Measurements from ENCODE around the gene PLA2G2D. TPM values are rescaled to one million over a fixed set of nuclear protein-coding genes. Genes with fewer than 3 reads are reported as not detected.

The PLA2G2D gene
- total RNA-seq, 1 experiment from 2014 or later, result not detected

DNA sequence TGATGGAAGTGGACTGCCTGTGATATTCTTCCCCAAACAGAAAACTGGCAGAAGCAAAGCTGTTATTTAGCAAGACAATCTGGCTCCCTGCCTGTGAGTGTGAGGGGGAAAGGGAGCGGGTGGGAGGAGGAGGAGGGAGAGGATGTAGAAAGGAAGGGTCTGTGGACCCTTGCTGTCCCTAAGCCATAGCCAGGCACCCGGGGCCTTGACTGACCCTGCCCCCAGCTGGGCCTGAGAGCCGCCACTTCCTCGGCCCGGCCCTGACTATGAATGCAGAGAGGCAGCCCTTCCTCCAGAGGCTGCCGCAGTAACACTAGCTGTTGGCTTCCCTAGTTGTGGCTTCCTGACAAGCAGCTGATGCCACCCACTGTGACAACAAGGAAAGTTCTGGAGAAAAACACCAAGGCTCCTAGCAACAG lies 33.7 kb upstream of the PLA2G2D start:
- no peaks in the 10 kb centered on the region for H3K4me1 ChIP-seq (ENCODE audit: insufficient read depth, low read length)
- H2AFZ ChIP-seq (ENCODE audit: low read length), result no peak overlapping the region
- no peak overlapping the region for H3K56ac ChIP-seq (ENCODE audit: insufficient read length, low read depth, low read length)
- WGBS (ENCODE audit: extremely low coverage, insufficient read length, low lambda C conversion rate), result no CpG with 5 or more reads among the region's 6 CpGs
- H3K14ac ChIP-seq (ENCODE audit: insufficient read depth, low read length), result no peak overlapping the region
- H2BK5ac ChIP-seq (ENCODE audit: insufficient read length, low read length), result no peak overlapping the region
- H4K8ac ChIP-seq (replicated peaks; ENCODE audit: insufficient read length, low read depth, low read length), result no peak overlapping the region
- H3K23me2 ChIP-seq (ENCODE audit: insufficient read length, low read depth, low read length, poor library complexity, severe bottlenecking), result peaks cover 9% of the 10 kb centered on the region
- H3K4me1 Mint-ChIP-seq, result peaks cover 12 to 30% of the 10 kb centered on the region in 2 experiments
- H2AK5ac ChIP-seq (ENCODE audit: insufficient read length, low read length), result no peak overlapping the region
- H2BK120ac ChIP-seq (ENCODE audit: low read depth, low read length, poor library complexity, severe bottlenecking), result no peak overlapping the region
- H3K36me3 Mint-ChIP-seq (ENCODE audit: insufficient read depth in 1 of 3, low read depth in 3 of 3), result no peaks in the 10 kb centered on the region
- H4K20me1 ChIP-seq (ENCODE audit: control insufficient read depth, insufficient read depth, insufficient read length), result no peaks in the 10 kb centered on the region
- peak; percentile 69 for DNase-seq
- peak overlapping the region in 1 of 2 experiments; percentile 64; a peak in 1 of 5 replicates for H3K4me3 Mint-ChIP-seq
- H3K18ac ChIP-seq (ENCODE audit: insufficient read length, low read depth, low read length), result no peak overlapping the region
- no peak overlapping the region for H3K27ac ChIP-seq (ENCODE audit: insufficient read length, low read depth, low read length)
- H3K27me3 ChIP-seq (ENCODE audit: insufficient read depth, low read length), result no peaks in the 10 kb centered on the region
- H3K27ac Mint-ChIP-seq, result peak overlapping the region in 2 of 3 experiments; percentile 31 to 66; a peak in 2 of 7 replicates
- H4K91ac ChIP-seq (ENCODE audit: insufficient read length, low read depth, low read length), result no peak overlapping the region
- H3K4me2 ChIP-seq (ENCODE audit: insufficient read depth, insufficient read length, low read length), result no peak overlapping the region
- H3K23ac ChIP-seq (ENCODE audit: insufficient read length, low read depth, low read length), result no peak overlapping the region
- H2BK12ac ChIP-seq (ENCODE audit: insufficient read length, low read depth, low read length), result no peak overlapping the region
- no peaks in the 10 kb centered on the region; a peak in 1 of 5 replicates for H3K9me3 Mint-ChIP-seq
- H3K9me3 ChIP-seq (ENCODE audit: control insufficient read depth, low read depth, low read length), result no peaks in the 10 kb centered on the region
- no peak overlapping the region for H2BK20ac ChIP-seq (ENCODE audit: low read depth, low read length, poor library complexity, severe bottlenecking)
- no peaks in the 10 kb centered on the region for H3K79me1 ChIP-seq (ENCODE audit: insufficient read depth, low read depth, low read length, poor library complexity, severe bottlenecking)
- no peak overlapping the region for H3T11ph ChIP-seq (ENCODE audit: low read length)
- no peaks in the 10 kb centered on the region for H3K79me2 ChIP-seq (ENCODE audit: insufficient read depth, low read length)
- TF ChIP-seq, protein P1, sequence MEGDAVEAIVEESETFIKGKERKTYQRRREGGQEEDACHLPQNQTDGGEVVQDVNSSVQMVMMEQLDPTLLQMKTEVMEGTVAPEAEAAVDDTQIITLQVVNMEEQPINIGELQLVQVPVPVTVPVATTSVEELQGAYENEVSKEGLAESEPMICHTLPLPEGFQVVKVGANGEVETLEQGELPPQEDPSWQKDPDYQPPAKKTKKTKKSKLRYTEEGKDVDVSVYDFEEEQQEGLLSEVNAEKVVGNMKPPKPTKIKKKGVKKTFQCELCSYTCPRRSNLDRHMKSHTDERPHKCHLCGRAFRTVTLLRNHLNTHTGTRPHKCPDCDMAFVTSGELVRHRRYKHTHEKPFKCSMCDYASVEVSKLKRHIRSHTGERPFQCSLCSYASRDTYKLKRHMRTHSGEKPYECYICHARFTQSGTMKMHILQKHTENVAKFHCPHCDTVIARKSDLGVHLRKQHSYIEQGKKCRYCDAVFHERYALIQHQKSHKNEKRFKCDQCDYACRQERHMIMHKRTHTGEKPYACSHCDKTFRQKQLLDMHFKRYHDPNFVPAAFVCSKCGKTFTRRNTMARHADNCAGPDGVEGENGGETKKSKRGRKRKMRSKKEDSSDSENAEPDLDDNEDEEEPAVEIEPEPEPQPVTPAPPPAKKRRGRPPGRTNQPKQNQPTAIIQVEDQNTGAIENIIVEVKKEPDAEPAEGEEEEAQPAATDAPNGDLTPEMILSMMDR (conservative IDR thresholded peaks at IDR 0.05), result no peak
- peaks cover 6% of the 10 kb centered on the region for H3K27me3 Mint-ChIP-seq (ENCODE audit: low read depth)
- no peak overlapping the region for H3K4ac ChIP-seq (ENCODE audit: low read depth, low read length)
- H2BK15ac ChIP-seq (ENCODE audit: low read depth, low read length), result no peak overlapping the region
- H4K5ac ChIP-seq (ENCODE audit: insufficient read length, low read depth, low read length), result no peak overlapping the region
- no peak overlapping the region for H3K9ac ChIP-seq (ENCODE audit: extremely low read depth, insufficient read length, low read length)

All from H9 (cell line).